PC-9 (cell line): ENCODE data around the gene ZRANB1. TPM values are rescaled to one million over a fixed set of nuclear protein-coding genes. Genes with fewer than 3 reads are reported as not detected.

Experiments
- Bru-seq: library from RNA; stranded (reverse); fragments of 400-500 nt; gene quantifications from one replicate; lab custom pipeline; 2021; lab: Mats Ljungman, UMichigan
- BruChase-seq, 2 experiments: library from RNA; stranded (reverse); fragments of 400-500 nt; gene quantifications; one replicate each; lab custom pipeline; 2021; lab: Mats Ljungman, UMichigan
- BruUV-seq: library from RNA; stranded (reverse); fragments of 400-500 nt; replicated peaks from 2 replicates; lab custom pipeline; 2021; lab: Mats Ljungman, UMichigan
- CTCF ChIA-PET: fragments of 300-600 bp; sonication (Branson Sonifier 250); formaldehyde crosslinking; loops from one replicate; lab custom pipeline; 2022; ENCODE audit warnings: antibody characterized with exemption; lab: Charles Lee
- POLR2A ChIA-PET: fragments of 300-600 bp; sonication (Branson Sonifier 250); formaldehyde crosslinking; loops from one replicate; lab custom pipeline; 2022; ENCODE audit warnings: antibody characterized with exemption; ENCODE audit not compliant: unreplicated experiment; lab: Charles Lee
- DNase-seq, 2 experiments: peaks; one replicate each; pipeline versions ENCODE4 v3.0.0 to v3.0.0-alpha.2; 2015 to 2022; ENCODE audit warnings: mixed read lengths in 1 of 2
- H2AFZ ChIP-seq: fragments of 200-600 bp; sonication (generic); 2 replicates; pipeline ENCODE4 v1.8.1; 2017; ENCODE audit warnings: antibody characterized with exemption
- H3F3A ChIP-seq: fragments of 200-600 bp; sonication (generic); 2 replicates; pipeline ENCODE4 v1.8.1; 2017; ENCODE audit warnings: antibody characterized with exemption, mild to moderate bottlenecking, low read depth; ENCODE audit not compliant: insufficient read depth
- H3K27ac ChIP-seq: fragments of 200-600 bp; sonication (generic); 2 replicates; pipeline ENCODE4 v1.6.1; 2016; ENCODE audit warnings: mixed run types
- H3K27me3 ChIP-seq: fragments of 200-600 bp; sonication (generic); 2 replicates; pipeline ENCODE4 v1.6.1; 2016; ENCODE audit warnings: low read depth, mixed run types; ENCODE audit not compliant: insufficient read depth
- H3K36me3 ChIP-seq: fragments of 200-600 bp; sonication (generic); 2 replicates; pipeline ENCODE4 v1.6.1; 2016; ENCODE audit warnings: low read depth, mixed run types
- H3K4me1 ChIP-seq: fragments of 200-600 bp; sonication (generic); replicated peaks from 2 replicates; pipeline ENCODE4 v1.6.1; 2016; ENCODE audit warnings: mixed run types; ENCODE audit not compliant: insufficient read depth
- H3K4me2 ChIP-seq: fragments of 200-600 bp; sonication (generic); 2 replicates; pipeline ENCODE4 v1.6.1; 2017; ENCODE audit warnings: mixed run types
- H3K4me3 ChIP-seq: fragments of 200-600 bp; sonication (generic); 2 replicates; pipeline ENCODE4 v1.6.1; 2016; ENCODE audit warnings: mixed run types
- H3K79me2 ChIP-seq: fragments of 200-600 bp; sonication (generic); 2 replicates; pipeline ENCODE4 v1.6.1; 2017; ENCODE audit warnings: low read depth, mixed run types
- H3K9me2 ChIP-seq: fragments of 200-600 bp; sonication (generic); 2 replicates; pipeline ENCODE4 v1.8.1; 2017; ENCODE audit warnings: mild to moderate bottlenecking; ENCODE audit not compliant: insufficient read depth
- H3K9me3 ChIP-seq: fragments of 200-600 bp; sonication (generic); 2 replicates; pipeline ENCODE4 v1.8.1; 2016; ENCODE audit warnings: low read depth; ENCODE audit not compliant: insufficient read depth
- H4K20me1 ChIP-seq: fragments of 200-600 bp; sonication (generic); 2 replicates; pipeline ENCODE4 v1.8.1; 2017; ENCODE audit not compliant: insufficient read depth
- CTCF ChIP-seq: fragments of 200-600 bp; sonication (generic); conservative IDR thresholded peaks from 2 replicates; pipeline ENCODE4 v1.6.1; 2017; ENCODE audit warnings: mixed run types, antibody characterized with exemption, mild to moderate bottlenecking, moderate library complexity
- EZH2 ChIP-seq: fragments of 200-600 bp; sonication (generic); IDR thresholded peaks from 2 replicates; pipeline ENCODE4 v1.8.0; 2017; ENCODE audit warnings: antibody characterized with exemption, low read depth
- intact Hi-C: fragments of 100-400 bp; cut with micrococcal nuclease; formaldehyde crosslinking; loops from one replicate; pipeline ENCODE4 v1.10.0; 2022; ENCODE audit not compliant: unreplicated experiment
- long read RNA-seq: library from polyadenylated mRNA; stranded (forward); transcript quantifications from one replicate; pipeline ENCODE4 v2.0.0, GENCODE V29; 2022
- total RNA-seq: library from RNA; stranded (reverse); gene quantifications from 2 replicates; pipeline ENCODE4 v1.2.3, GENCODE V29; 2021

Gene ZRANB1
- total RNA-seq, result 9.9 and 10.9 TPM in 2 replicates
- Bru-seq, nascent RNA, result percentile 82 among the genes with signal in this experiment
- BruChase-seq, experiment 1, labeled RNA remaining after a 2-hour chase, result percentile 83 among the genes with signal in this experiment
- BruChase-seq, experiment 2, labeled RNA remaining after a 6-hour chase, result percentile 81 among the genes with signal in this experiment
- long read RNA-seq, partial matches to known transcripts, result 3 of 29 reads
- long read RNA-seq, other reads (novel, unspliced or antisense), result 26 of 29 reads

- DNase-seq, result no peak
- H3K4me1 ChIP-seq, result no peaks in the 10 kb centered on the region
- intact Hi-C loops, result no loop called here
- H3K27ac ChIP-seq, result no peak within 1 kb of the TSS
- no peaks in the 10 kb centered on the region for H3F3A ChIP-seq
- no peaks in the 10 kb centered on the region for H3K9me3 ChIP-seq
- H3K27me3 ChIP-seq, result no peaks in the 10 kb centered on the region
- TF ChIP-seq EZH2 (no peak), CTCF (no peak)
- no TSS peak for BruUV-seq
- H3K4me2 ChIP-seq, result no peak within 1 kb of the TSS
- no peaks in the 10 kb centered on the region for H3K9me2 ChIP-seq
- ChIA-PET CTCF (no interaction called here), POLR2A (no interaction called here)
- no peak within 1 kb of the TSS for H2AFZ ChIP-seq
- peaks cover 82% of the 10 kb centered on the region for H3K79me2 ChIP-seq
- H3K36me3 ChIP-seq, result no peaks in the 10 kb centered on the region; the same call in 1 of the 2 replicates
- no peak within 1 kb of the TSS for H3K4me3 ChIP-seq
- peaks cover 25% of the 10 kb centered on the region for H4K20me1 ChIP-seq
These were observed at the start of gene ZRANB1 for GRCh38 chr10:124941823-124942222. ZRANB1 (plus strand) TSS chr10:124942123; CDS start chr10:124942494, 371 bp downstream.

GRCh38 chr10:124892905-124893304, 49.0 kb upstream of the ZRANB1 start:
- H3K9me2 ChIP-seq, result no peaks in the 10 kb centered on the region
- H3K36me3 ChIP-seq, result no peaks in the 10 kb centered on the region
- ChIA-PET POLR2A (interaction anchor here (0.7 kb wide), 2 partner anchors 23 to 24 kb away, joined by 3 to 4 read pairs; no protein-coding TSS in a partner anchor), CTCF (no interaction called here)
- peak overlapping the region; percentile 37; the same call in 1 of the 2 replicates for H3K27ac ChIP-seq
- H3K27me3 ChIP-seq, result no peaks in the 10 kb centered on the region
- DNase-seq, result peak in 1 of 2 experiments; percentile 78
- H3K4me3 ChIP-seq, result no peak overlapping the region
- BruUV-seq, result no TSS peak
- no peaks in the 10 kb centered on the region; the same call in 1 of the 2 replicates for H3F3A ChIP-seq
- no peaks in the 10 kb centered on the region for H3K9me3 ChIP-seq
- TF ChIP-seq EZH2, result no peak
- TF ChIP-seq CTCF, result no peak
- H2AFZ ChIP-seq, result no peak overlapping the region
- H3K4me1 ChIP-seq, result peaks cover 13% of the 10 kb centered on the region
- H4K20me1 ChIP-seq, result no peaks in the 10 kb centered on the region
- H3K79me2 ChIP-seq, result no peaks in the 10 kb centered on the region
- intact Hi-C loops, result no loop called here
- H3K4me2 ChIP-seq, result 0 out of 2 replicates have a peak overlapping the region, but pooled peaks have one; percentile 5

- Histone ChIP-seq H3K9me2 (no peaks in the 10 kb centered on the region), H3K9me3 (no peaks in the 10 kb centered on the region), H3K4me3 (no peak overlapping the region), H4K20me1 (no peaks in the 10 kb centered on the region), H3K27ac (no peak overlapping the region), H3K27me3 (no peaks in the 10 kb centered on the region), H3K79me2 (no peaks in the 10 kb centered on the region), H2AFZ (no peak overlapping the region), H3K4me1 (peaks cover 13% of the 10 kb centered on the region), H3F3A (no peaks in the 10 kb centered on the region; the same call in 1 of the 2 replicates), H3K36me3 (no peaks in the 10 kb centered on the region), H3K4me2 (no peak overlapping the region)
- CTCF ChIA-PET, result interaction anchor here (0.6 kb wide), 1 partner anchor 17 kb away, joined by 5 read pairs; no protein-coding TSS in a partner anchor
- TF ChIP-seq CTCF (no peak), EZH2 (no peak)
- no TSS peak for BruUV-seq
- intact Hi-C loops, result no loop called here
- DNase-seq, result no peak
- POLR2A ChIA-PET, result no interaction called here
These were observed 47.2 kb upstream of the ZRANB1 start for GRCh38 chr10:124894569-124895215.
